K562 (cell line): Measurements from ENCODE around the gene SURF6.

ENCODE experiments used
- CREB1 ChIP-seq, 2 experiments: sonication (generic) in 1 of 2; formaldehyde crosslinking in 1 of 2; IDR thresholded peaks; 2 replicates each; pipeline versions ENCODE4 v1.6.1 to v1.8.0; 2012 to 2022; ENCODE audit warnings: inconsistent platforms in 1 of 2, mild to moderate bottlenecking in 1 of 2, missing genetic modification reagents in 1 of 2, moderate library complexity in 1 of 2
- CREM ChIP-seq: IDR thresholded peaks from 2 replicates; pipeline ENCODE4 v1.6.1; 2014; ENCODE audit warnings: antibody characterized with exemption, low read depth
- HDAC2 ChIP-seq: fragments of 450-650 bp; IDR thresholded peaks from 2 replicates; pipeline ENCODE4 v1.6.1; 2016; ENCODE audit warnings: mild to moderate bottlenecking
- POLR2A ChIP-seq: fragments of 450-650 bp; conservative IDR thresholded peaks from 2 replicates; pipeline ENCODE4 v1.6.1; 2016
- SIRT6 ChIP-seq: IDR thresholded peaks from one replicate; pipeline ENCODE4 v1.6.1; 2012; ENCODE audit warnings: low read depth, mild to moderate bottlenecking, control low read depth, inconsistent platforms, low read length, moderate library complexity
- SRF ChIP-seq, 2 experiments: fragments of 250-450, 450-650 bp in 1 of 2; sonication (Bioruptor Pico) in 1 of 2; sonication (generic) in 1 of 2; formaldehyde crosslinking; IDR thresholded peaks; 2 replicates each; pipeline versions ENCODE4 v1.5.0 to v1.5.1; 2020 to 2022; ENCODE audit warnings: mild to moderate bottlenecking in 1 of 2, missing genetic modification reagents in 1 of 2
- YBX1 ChIP-seq: fragments of 450-650 bp; IDR thresholded peaks from 2 replicates; pipeline ENCODE4 v1.7.1; 2016; ENCODE audit warnings: mild to moderate bottlenecking
- TF ChIP-seq, protein P1 (sequence below), 3 experiments: IDR thresholded peaks in 2 of 3; conservative IDR thresholded peaks in 1 of 3; 2 replicates each; pipeline ENCODE4 v1.5.1; 2011 to 2012; ENCODE audit warnings: low read length in 3 of 3, mild to moderate bottlenecking in 3 of 3, control low read depth in 2 of 3, improper control_type of control experiment in 1 of 3, inconsistent platforms in 1 of 3, low read depth in 1 of 3, mixed read lengths in 1 of 3, moderate library complexity in 1 of 3; ENCODE audit not compliant: insufficient read depth in 2 of 3
- TF ChIP-seq, protein P2 (sequence below): fragments of 450-650 bp; conservative IDR thresholded peaks from 2 replicates; pipeline ENCODE4 v1.6.1; 2016; ENCODE audit warnings: missing genetic modification characterization, low read depth, mild to moderate bottlenecking, control low read depth, missing compliant biosample characterization

DNA sequence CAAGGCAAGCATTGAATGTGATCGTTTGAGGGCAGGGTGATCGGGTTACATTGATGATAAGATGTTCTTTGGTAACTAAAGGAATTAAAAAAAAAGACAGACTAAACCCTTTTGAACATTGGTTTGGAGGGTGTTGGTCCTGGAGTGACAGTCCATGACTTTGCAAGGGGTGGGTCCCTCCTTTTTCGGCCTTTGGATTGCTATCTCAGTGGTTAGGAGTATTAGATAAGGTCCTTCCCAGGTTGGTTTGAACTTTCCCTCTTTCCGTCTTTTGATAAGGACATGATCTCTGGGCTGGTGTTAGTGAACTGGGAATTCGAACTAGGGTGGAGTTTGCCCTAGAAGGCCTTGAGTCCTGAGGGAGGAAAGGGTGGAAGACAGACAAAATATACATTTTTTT lies 55.6 kb downstream of the SURF6 start:
- TF ChIP-seq, protein P1, sequence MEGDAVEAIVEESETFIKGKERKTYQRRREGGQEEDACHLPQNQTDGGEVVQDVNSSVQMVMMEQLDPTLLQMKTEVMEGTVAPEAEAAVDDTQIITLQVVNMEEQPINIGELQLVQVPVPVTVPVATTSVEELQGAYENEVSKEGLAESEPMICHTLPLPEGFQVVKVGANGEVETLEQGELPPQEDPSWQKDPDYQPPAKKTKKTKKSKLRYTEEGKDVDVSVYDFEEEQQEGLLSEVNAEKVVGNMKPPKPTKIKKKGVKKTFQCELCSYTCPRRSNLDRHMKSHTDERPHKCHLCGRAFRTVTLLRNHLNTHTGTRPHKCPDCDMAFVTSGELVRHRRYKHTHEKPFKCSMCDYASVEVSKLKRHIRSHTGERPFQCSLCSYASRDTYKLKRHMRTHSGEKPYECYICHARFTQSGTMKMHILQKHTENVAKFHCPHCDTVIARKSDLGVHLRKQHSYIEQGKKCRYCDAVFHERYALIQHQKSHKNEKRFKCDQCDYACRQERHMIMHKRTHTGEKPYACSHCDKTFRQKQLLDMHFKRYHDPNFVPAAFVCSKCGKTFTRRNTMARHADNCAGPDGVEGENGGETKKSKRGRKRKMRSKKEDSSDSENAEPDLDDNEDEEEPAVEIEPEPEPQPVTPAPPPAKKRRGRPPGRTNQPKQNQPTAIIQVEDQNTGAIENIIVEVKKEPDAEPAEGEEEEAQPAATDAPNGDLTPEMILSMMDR (IDR thresholded peaks at IDR 0.05 in 2 of 3, conservative IDR thresholded peaks at IDR 0.05 in 1 of 3; ENCODE audit: insufficient read depth in 2 of 3, low read depth in 1 of 3, low read length in 3 of 3): no peak
- TF ChIP-seq POLR2A (no peak), SRF (CRISPR knock-in tag; IDR thresholded peaks at IDR 0.05) (no peak), SIRT6 (no peak), CREB1 (IDR thresholded peaks at IDR 0.05) (no peak), CREB1 (CRISPR knock-in tag; IDR thresholded peaks at IDR 0.05) (no peak), CREM (no peak), YBX1 (no peak), HDAC2 (no peak)
- TF ChIP-seq, protein P2, sequence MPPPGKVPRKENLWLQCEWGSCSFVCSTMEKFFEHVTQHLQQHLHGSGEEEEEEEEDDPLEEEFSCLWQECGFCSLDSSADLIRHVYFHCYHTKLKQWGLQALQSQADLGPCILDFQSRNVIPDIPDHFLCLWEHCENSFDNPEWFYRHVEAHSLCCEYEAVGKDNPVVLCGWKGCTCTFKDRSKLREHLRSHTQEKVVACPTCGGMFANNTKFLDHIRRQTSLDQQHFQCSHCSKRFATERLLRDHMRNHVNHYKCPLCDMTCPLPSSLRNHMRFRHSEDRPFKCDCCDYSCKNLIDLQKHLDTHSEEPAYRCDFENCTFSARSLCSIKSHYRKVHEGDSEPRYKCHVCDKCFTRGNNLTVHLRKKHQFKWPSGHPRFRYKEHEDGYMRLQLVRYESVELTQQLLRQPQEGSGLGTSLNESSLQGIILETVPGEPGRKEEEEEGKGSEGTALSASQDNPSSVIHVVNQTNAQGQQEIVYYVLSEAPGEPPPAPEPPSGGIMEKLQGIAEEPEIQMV (tag): no peak
